Gastroesophageal sphincter (tissue), 4 donors: ENCODE measurements around the gene DOK7. TPM values are rescaled to one million over a fixed set of nuclear protein-coding genes. Genes with fewer than 3 reads are reported as not detected.

Experiments used
- ATAC-seq: fragments of 150-250 bp; one replicate; pipeline ENCODE4 v1.9.1; 2016; ENCODE audit warnings: mild to moderate bottlenecking, moderate library complexity
- H3K27ac ChIP-seq, 4 donors: fragments of 200-600 bp; sonication (generic) in 3 of 4; 1 replicate in 3 of 4; 2 replicates in 1 of 4; pipeline ENCODE4 v1.5.1; 2016 to 2019
- H3K27me3 ChIP-seq: fragments of 200-600 bp; sonication (generic); one replicate; pipeline ENCODE4 v1.5.1; 2019
- H3K36me3 ChIP-seq, 2 donors: fragments of 200-600 bp; sonication (generic); one replicate each; pipeline ENCODE4 v1.5.1; 2019; ENCODE audit warnings: control low read depth in 1 of 2
- H3K4me1 ChIP-seq, 3 donors: fragments of 200-600 bp; sonication (generic); 1 replicate in 2 of 3; 2 replicates in 1 of 3; pipeline ENCODE4 v1.5.1; 2016 to 2019; ENCODE audit warnings: control low read depth in 2 of 3
- H3K4me3 ChIP-seq, 2 donors: fragments of 200-600 bp; sonication (generic); one replicate each; pipeline ENCODE4 v1.5.1; 2019; ENCODE audit warnings: mild to moderate bottlenecking in 1 of 2, moderate library complexity in 1 of 2
- H3K9me3 ChIP-seq, 3 donors: fragments of 200-600 bp; sonication (generic); one replicate each; pipeline ENCODE4 v1.5.1; 2017 to 2019; ENCODE audit warnings: control low read depth in 2 of 3
- EP300 ChIP-seq: sonication (generic); formaldehyde crosslinking; IDR thresholded peaks from one replicate; pipeline ENCODE4 v1.6.1; 2017; ENCODE audit warnings: antibody characterized with exemption, mild to moderate bottlenecking
- POLR2A ChIP-seq, 2 donors: fragments of 450-650 bp; IDR thresholded peaks; one replicate each; pipeline ENCODE4 v1.6.1; 2017; ENCODE audit warnings: antibody characterized with exemption in 2 of 2, mild to moderate bottlenecking in 2 of 2, moderate library complexity in 1 of 2
- POLR2AphosphoS5 ChIP-seq: sonication (generic); formaldehyde crosslinking; IDR thresholded peaks from one replicate; pipeline ENCODE4 v1.6.1; 2017; ENCODE audit warnings: antibody characterized with exemption
- WGBS, 2 donors: methylation state at CpG; one replicate each; pipeline ENCODE4 v1.1.5; 2018; ENCODE audit warnings: low coverage in 1 of 2; 5-methylcytosine and 5-hydroxymethylcytosine counted together
- total RNA-seq, 4 donors: library from RNA; depleted of rRNA; stranded (reverse); fragments of >200 nt; gene quantifications; one replicate each; pipeline ENCODE4 v1.1.0, GENCODE V29; 2016
- TF ChIP-seq, protein P1 (sequence below), 4 experiments: fragments of 200-600 bp in 2 of 4; fragments of 450-650 bp in 2 of 4; sonication (generic) in 1 of 4; IDR thresholded peaks; one replicate each; pipeline ENCODE4 v1.5.1; 2017 to 2019; ENCODE audit warnings: antibody characterized with exemption in 4 of 4, mild to moderate bottlenecking in 2 of 4, moderate library complexity in 2 of 4

Gene DOK7
- total RNA-seq, 4 donors from 2014 or later = 0.32 to 5.3 (median 2.8) TPM

- peaks cover 0 to 89% of the 10 kb centered on the region in 2 donors for H3K36me3 ChIP-seq
- TF ChIP-seq, protein P1, sequence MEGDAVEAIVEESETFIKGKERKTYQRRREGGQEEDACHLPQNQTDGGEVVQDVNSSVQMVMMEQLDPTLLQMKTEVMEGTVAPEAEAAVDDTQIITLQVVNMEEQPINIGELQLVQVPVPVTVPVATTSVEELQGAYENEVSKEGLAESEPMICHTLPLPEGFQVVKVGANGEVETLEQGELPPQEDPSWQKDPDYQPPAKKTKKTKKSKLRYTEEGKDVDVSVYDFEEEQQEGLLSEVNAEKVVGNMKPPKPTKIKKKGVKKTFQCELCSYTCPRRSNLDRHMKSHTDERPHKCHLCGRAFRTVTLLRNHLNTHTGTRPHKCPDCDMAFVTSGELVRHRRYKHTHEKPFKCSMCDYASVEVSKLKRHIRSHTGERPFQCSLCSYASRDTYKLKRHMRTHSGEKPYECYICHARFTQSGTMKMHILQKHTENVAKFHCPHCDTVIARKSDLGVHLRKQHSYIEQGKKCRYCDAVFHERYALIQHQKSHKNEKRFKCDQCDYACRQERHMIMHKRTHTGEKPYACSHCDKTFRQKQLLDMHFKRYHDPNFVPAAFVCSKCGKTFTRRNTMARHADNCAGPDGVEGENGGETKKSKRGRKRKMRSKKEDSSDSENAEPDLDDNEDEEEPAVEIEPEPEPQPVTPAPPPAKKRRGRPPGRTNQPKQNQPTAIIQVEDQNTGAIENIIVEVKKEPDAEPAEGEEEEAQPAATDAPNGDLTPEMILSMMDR (IDR thresholded peaks at IDR 0.05) = no peak
- no peak for TF ChIP-seq EP300
- TF ChIP-seq POLR2AphosphoS5 = no peak
- no peak for TF ChIP-seq POLR2A (IDR thresholded peaks at IDR 0.05)
- WGBS, 2 donors = 73 to 75% methylated on average over 7 to 9 of the region's 19 CpGs
- H3K27me3 ChIP-seq = no peaks in the 10 kb centered on the region
- H3K27ac ChIP-seq = no peak overlapping the region
- H3K4me1 ChIP-seq = peaks cover 0 to 27% (median 0%) of the 10 kb centered on the region in 3 donors
- no peak overlapping the region for H3K4me3 ChIP-seq
- H3K9me3 ChIP-seq = no peaks in the 10 kb centered on the region
- no peak for ATAC-seq
Observed at GRCh38 chr4:3524920-3525319, 61.8 kb downstream of the DOK7 start.

GRCh38 chr4:3525532-3526430 lies 62.7 kb downstream of the DOK7 start:
- WGBS, 2 donors = 54 to 88% methylated on average over 5 to 7 of the region's 33 CpGs
- H3K4me3 ChIP-seq = no peak overlapping the region
- no peak for ATAC-seq
- peaks cover 0 to 82% of the 10 kb centered on the region in 2 donors for H3K36me3 ChIP-seq
- TF ChIP-seq, protein P1 (IDR thresholded peaks at IDR 0.05) = no peak
- TF ChIP-seq POLR2AphosphoS5 = no peak
- no peak for TF ChIP-seq POLR2A (IDR thresholded peaks at IDR 0.05)
- TF ChIP-seq EP300 = no peak
- peaks cover 0 to 36% (median 7%) of the 10 kb centered on the region in 3 donors for H3K4me1 ChIP-seq
- H3K9me3 ChIP-seq = no peaks in the 10 kb centered on the region
- H3K27ac ChIP-seq = no peak overlapping the region
- no peaks in the 10 kb centered on the region for H3K27me3 ChIP-seq

DNA sequence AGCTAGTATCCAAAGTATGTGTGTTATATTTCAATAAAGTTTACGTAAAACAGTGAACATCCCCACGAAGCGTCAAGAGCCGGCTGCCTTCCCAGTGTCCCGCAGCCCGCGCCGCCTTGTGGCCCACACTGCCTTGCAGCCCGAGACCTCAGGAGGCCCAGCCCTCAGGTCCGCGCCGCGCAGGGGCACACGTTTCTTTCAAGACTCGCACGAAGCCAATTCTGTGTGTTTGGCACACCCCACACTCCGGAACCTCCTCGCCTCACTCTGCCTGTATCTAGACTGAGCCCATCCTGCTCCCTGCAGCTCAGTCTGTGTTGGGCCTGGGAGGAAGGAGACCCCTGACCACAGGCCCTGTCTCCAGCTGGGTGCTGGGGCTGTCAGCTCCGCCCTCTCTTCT lies 63.4 kb downstream of the DOK7 start:
- Histone ChIP-seq H3K27me3 (no peaks in the 10 kb centered on the region), H3K27ac (no peak overlapping the region), H3K9me3 (no peaks in the 10 kb centered on the region), H3K4me3 (no peak overlapping the region), H3K36me3 (peaks cover 0 to 76% of the 10 kb centered on the region in 2 donors), H3K4me1 (peaks cover 0 to 43% (median 13%) of the 10 kb centered on the region in 3 donors)
- TF ChIP-seq EP300 = no peak
- TF ChIP-seq POLR2A (IDR thresholded peaks at IDR 0.05) = no peak
- no peak for TF ChIP-seq POLR2AphosphoS5
- TF ChIP-seq, protein P1 (IDR thresholded peaks at IDR 0.05) = no peak
- WGBS, 2 donors = 85 to 87% methylated on average over 4 to 8 of the region's 19 CpGs
- ATAC-seq = no peak

DNA sequence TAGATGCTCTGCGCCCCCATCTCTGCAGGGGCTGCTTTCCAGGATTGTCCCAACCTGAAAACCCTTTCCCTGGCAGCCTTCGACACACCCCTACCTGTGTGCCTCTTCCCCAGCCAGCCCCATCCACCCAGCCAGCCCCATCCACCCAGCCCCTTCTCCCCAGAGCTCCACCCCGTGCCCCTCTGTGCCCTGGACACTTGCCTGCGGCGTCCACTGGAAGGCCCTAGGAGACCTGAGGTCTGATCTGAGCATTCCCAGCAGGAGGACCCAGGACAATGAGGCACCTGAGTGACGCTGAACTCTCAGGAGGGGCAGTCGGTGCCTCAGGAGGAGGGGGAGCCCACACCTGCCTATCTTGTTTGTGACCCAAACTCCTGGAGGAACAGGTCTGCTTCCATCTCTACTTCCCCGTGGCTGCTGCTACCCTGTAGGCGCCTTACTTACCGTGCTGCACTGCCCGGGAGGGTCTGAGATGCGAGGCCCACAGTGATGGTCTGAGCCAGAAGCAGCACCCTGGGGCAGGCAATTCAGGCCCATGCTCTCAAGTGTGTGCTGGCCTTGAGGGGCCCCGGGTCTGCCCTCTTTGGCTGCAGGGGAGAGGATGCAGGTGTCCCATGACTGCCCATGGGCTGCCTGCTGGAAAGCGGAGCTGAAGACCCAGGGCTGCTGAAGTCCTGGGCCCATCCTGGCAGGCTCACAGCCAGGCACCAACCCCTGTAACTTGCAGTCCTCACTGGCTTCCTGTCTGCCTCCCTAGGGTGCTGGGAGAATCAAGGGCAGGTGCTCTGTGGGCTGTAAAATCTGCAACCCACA lies 64.2 kb downstream of the DOK7 start:
- H3K4me3 ChIP-seq = no peak overlapping the region
- 86 to 100% methylated on average over 2 of the region's 14 CpGs for WGBS, 2 donors
- no peak for ATAC-seq
- no peaks in the 10 kb centered on the region for H3K27me3 ChIP-seq
- no peak for TF ChIP-seq POLR2A (IDR thresholded peaks at IDR 0.05)
- TF ChIP-seq, protein P1 (IDR thresholded peaks at IDR 0.05) = no peak
- TF ChIP-seq EP300 = no peak
- TF ChIP-seq POLR2AphosphoS5 = no peak
- H3K9me3 ChIP-seq = no peaks in the 10 kb centered on the region
- H3K4me1 ChIP-seq = peaks cover 0 to 46% (median 14%) of the 10 kb centered on the region in 3 donors
- H3K27ac ChIP-seq = no peak overlapping the region
- H3K36me3 ChIP-seq = peaks cover 0 to 67% of the 10 kb centered on the region in 2 donors
